EL (cell line): ENCODE data around the gene SPATC1L.
"Not testable (repeated sequence)": the region's sequence is repeated elsewhere in the genome, so short reads cannot be mapped to it uniquely, and the experiment has no call there.

Source experiments
- DNase-seq: peaks from one replicate; pipeline ENCODE4 v3.0.0-alpha.2; 2016

The SPATC1L gene

GRCh38 chr21:46147429-46147828 is 36.8 kb downstream of the SPATC1L start:
- peak; percentile 39 for DNase-seq

GRCh38 chr21:46146856-46147255 is 37.4 kb downstream of the SPATC1L start:
- no peak for DNase-seq

- no peak for DNase-seq
Observed at GRCh38 chr21:46145840-46146691, 38.2 kb downstream of the SPATC1L start.

- no peak for DNase-seq
Observed at GRCh38 chr21:46145159-46145839, 39.0 kb downstream of the SPATC1L start.

- DNase-seq = no peak
Observed at GRCh38 chr21:46144464-46145070, 39.7 kb downstream of the SPATC1L start.

GRCh38 chr21:46142582-46143473 is 41.4 kb downstream of the SPATC1L start:
- no peak for DNase-seq

GRCh38 chr21:46141767-46142581 is 42.3 kb downstream of the SPATC1L start:
- DNase-seq = no peak

- DNase-seq = not testable (repeated sequence)
Observed at GRCh38 chr21:46140352-46141003, 43.8 kb downstream of the SPATC1L start.

- no peak for DNase-seq
Observed at GRCh38 chr21:46139686-46140085, 44.6 kb downstream of the SPATC1L start.

- no peak for DNase-seq
Observed at GRCh38 chr21:46138383-46138970, 45.8 kb downstream of the SPATC1L start.

GRCh38 chr21:46137908-46138307 is 46.4 kb downstream of the SPATC1L start:
- no peak for DNase-seq

- no peak for DNase-seq
Observed at GRCh38 chr21:46136739-46137349, 47.4 kb downstream of the SPATC1L start.

GRCh38 chr21:46135782-46136395 is 48.4 kb downstream of the SPATC1L start:
- DNase-seq = no peak

- no peak for DNase-seq
Observed at GRCh38 chr21:46131838-46132651, 52.2 kb downstream of the SPATC1L start.

GRCh38 chr21:46131588-46131837 is 52.7 kb downstream of the SPATC1L start:
- no peak for DNase-seq

GRCh38 chr21:46130831-46131587 is 53.2 kb downstream of the SPATC1L start:
- DNase-seq = no peak

- no peak for DNase-seq
Observed at GRCh38 chr21:46129846-46130651, 54.2 kb downstream of the SPATC1L start.
